Kidney (tissue), 14 donors: ENCODE measurements around the gene AP5Z1. TPM values are rescaled to one million over a fixed set of nuclear protein-coding genes. Genes with fewer than 3 reads are reported as not detected.
A peak's percentile ranks its signal among the peaks of the same experiment; 100 is the strongest.

ENCODE experiments used
- DNase-seq, 5 donors: peaks; one replicate each; pipeline ENCODE4 v3.0.0-alpha.2; 2013 to 2020
- FAIRE-seq: peaks from 2 replicates; lab custom pipeline; 2012; peaks lifted over from hg19 to GRCh38; lab: Jason Lieb, UNC
- H3K27ac ChIP-seq, 2 donors: one replicate each; pipeline ENCODE4 v1.7.0; 2013; ENCODE audit warnings: low read depth in 2 of 2, low read length in 2 of 2, inconsistent platforms in 1 of 2
- H3K27me3 ChIP-seq: one replicate; pipeline ENCODE4 v1.7.1; 2013; ENCODE audit warnings: low read length, inconsistent platforms; ENCODE audit not compliant: control insufficient read depth, insufficient read depth
- H3K36me3 ChIP-seq, 3 donors: one replicate each; pipeline versions ENCODE4 v1.7.0 to v1.7.1; 2013; ENCODE audit warnings: low read length in 3 of 3, control low read depth in 1 of 3, inconsistent platforms in 1 of 3; ENCODE audit not compliant: insufficient read depth in 3 of 3, control insufficient read depth in 2 of 3
- H3K4me1 ChIP-seq, 3 donors: one replicate each; pipeline versions ENCODE4 v1.7.0 to v1.7.1; 2013; ENCODE audit warnings: low read length in 3 of 3, inconsistent platforms in 1 of 3, low read depth in 1 of 3; ENCODE audit not compliant: control insufficient read depth in 2 of 3, insufficient read depth in 2 of 3
- H3K4me3 ChIP-seq, 3 donors: one replicate each; pipeline versions ENCODE4 v1.7.0 to v1.8.1; 2013; ENCODE audit warnings: low read length in 3 of 3, control low read depth in 1 of 3, inconsistent platforms in 1 of 3
- H3K9ac ChIP-seq, 3 donors: one replicate each; pipeline versions ENCODE4 v1.7.0 to v1.7.1; 2013; ENCODE audit warnings: low read length in 3 of 3, control low read depth in 1 of 3, inconsistent platforms in 1 of 3
- H3K9me3 ChIP-seq, 3 donors: one replicate each; pipeline versions ENCODE4 v1.7.0 to v1.7.1; 2013; ENCODE audit warnings: low read length in 3 of 3, control low read depth in 1 of 3, inconsistent platforms in 1 of 3; ENCODE audit not compliant: control insufficient read depth in 2 of 3, insufficient read depth in 1 of 3
- CTCF ChIP-seq: IDR thresholded peaks from 3 replicates; pipeline ENCODE4 v1.5.1; 2012; ENCODE audit warnings: mild to moderate bottlenecking, moderate library complexity, borderline replicate concordance; ENCODE audit not compliant: insufficient read depth; ENCODE audit errors: extremely low read depth
- intact Hi-C: fragments of 100-400 bp; cut with DNase I; formaldehyde crosslinking; loops from one replicate; pipeline ENCODE4 v1.11.1; 2022
- polyA plus RNA-seq: library from polyadenylated mRNA; stranded (reverse); fragments of 350-450 nt; fragmentation: Illumina TruSeq; extraction: RNeasy Lipid Tissue Mini Kit (QIAGEN cat#74804); gene quantifications from one replicate; pipeline ENCODE4 v1.2.3, GENCODE V29; 2014; ENCODE audit warnings: low read depth, low replicate concordance; ENCODE audit not compliant: insufficient read depth
- total RNA-seq: library from RNA; stranded (reverse); fragmentation: NEBNext Ultra II Directional; extraction: Animal tissue kit (Norgen Biotek cat#: 25700); gene quantifications from one replicate; pipeline ENCODE4 v1.2.1, GENCODE V29; 2021
- donor health status: control.
- donor health status: control.
- donor health status: control.
- donor health status: control.
- donor health status: control.
- donor health status: DM: yes; HTN: yes; CAD: no.
- donor health status: Normal renal cell carcinoma (clear cell type).

Gene AP5Z1
- total and polyA plus RNA-seq, 2 donors from 2014 or later, result 23.4 to 38.5 TPM

GRCh38 chr7:4727914-4728705, 47.3 kb upstream of the AP5Z1 start:
- Histone ChIP-seq H3K4me1 (peaks cover 0 to 18% (median 15%) of the 10 kb centered on the region in 3 donors), H3K27ac (no peak overlapping the region), H3K9ac (peak overlapping the region in 1 of 3 donors; percentile 10), H3K9me3 (no peaks in the 10 kb centered on the region), H3K36me3 (peaks cover 0 to 15% (median 2%) of the 10 kb centered on the region in 3 donors), H3K27me3 (no peaks in the 10 kb centered on the region), H3K4me3 (no peak overlapping the region)
- TF ChIP-seq CTCF, result no peak
- DNase-seq, result no peak
- FAIRE-seq, result no peak
- intact Hi-C loops, result no loop called here

- intact Hi-C loops, result no loop called here
- Histone ChIP-seq H3K36me3 (peaks cover 0 to 15% (median 2%) of the 10 kb centered on the region in 3 donors), H3K4me1 (peaks cover 0 to 18% (median 15%) of the 10 kb centered on the region in 3 donors), H3K4me3 (no peak overlapping the region), H3K27ac (no peak overlapping the region), H3K27me3 (no peaks in the 10 kb centered on the region), H3K9ac (no peak overlapping the region), H3K9me3 (no peaks in the 10 kb centered on the region)
- DNase-seq, result no peak
- TF ChIP-seq CTCF, result no peak
- FAIRE-seq, result no peak
Observed at GRCh38 chr7:4729266-4729665, 46.2 kb upstream of the AP5Z1 start.

GRCh38 chr7:4730276-4730675, 45.1 kb upstream of the AP5Z1 start:
- no peak for TF ChIP-seq CTCF
- Histone ChIP-seq H3K9ac (no peak overlapping the region), H3K4me1 (peaks cover 0 to 10% (median 10%) of the 10 kb centered on the region in 3 donors), H3K27ac (no peak overlapping the region), H3K9me3 (no peaks in the 10 kb centered on the region), H3K36me3 (peaks cover 0 to 15% (median 2%) of the 10 kb centered on the region in 3 donors), H3K27me3 (no peaks in the 10 kb centered on the region), H3K4me3 (no peak overlapping the region)
- intact Hi-C loops, result no loop called here
- FAIRE-seq, result no peak
- DNase-seq, result no peak
